ENCODE measurements around the gene AVPI1. TPM values are rescaled to one million over a fixed set of nuclear protein-coding genes. Genes with fewer than 3 reads are reported as not detected.

The AVPI1 gene
- total RNA-seq, 4 donors from 2014 or later, result 34.2 to 136 (median 45.4) TPM

DNA sequence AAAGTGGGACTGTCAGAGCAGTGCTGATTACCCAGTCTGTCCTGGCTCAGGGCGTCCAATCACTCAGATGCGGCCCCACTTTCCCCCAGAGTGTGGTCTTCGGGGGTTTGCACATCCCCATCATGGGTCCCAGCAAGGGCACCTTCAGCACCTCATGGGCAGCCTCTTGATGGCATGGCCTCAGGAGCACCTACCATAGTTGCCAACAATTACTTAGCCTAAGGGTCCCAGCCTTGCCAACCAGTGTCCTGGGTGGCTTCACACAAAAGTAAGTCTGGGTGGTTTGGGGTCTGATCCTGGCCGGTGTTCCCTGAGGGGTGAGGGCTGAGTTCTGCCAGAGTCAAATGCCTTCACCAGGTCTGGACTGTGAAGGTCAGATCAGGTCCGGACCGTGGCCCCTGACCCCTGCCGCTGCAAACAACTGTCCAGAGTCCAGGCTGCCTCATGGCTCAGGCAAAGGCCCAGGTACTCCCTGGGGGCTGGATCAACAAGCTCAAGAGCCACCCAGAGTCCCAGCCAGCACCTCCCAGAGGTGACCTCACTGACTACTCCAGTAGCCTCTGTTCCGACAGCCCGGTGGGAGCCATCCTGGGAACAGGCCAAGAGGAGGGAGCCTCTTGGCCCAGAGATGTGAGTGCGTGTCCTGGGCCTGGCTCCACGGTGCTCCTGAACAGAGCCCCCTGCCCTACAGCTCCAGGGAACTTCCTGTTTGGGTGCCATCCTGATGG lies 20.3 kb upstream of the AVPI1 start:
- no peaks in the 10 kb centered on the region for H3K36me3 ChIP-seq
- peak overlapping the region; percentile 77 to 97 (median 87) for H3K27ac ChIP-seq
- H3K4me1 ChIP-seq, result peaks cover 0 to 54% (median 28%) of the 10 kb centered on the region in 3 donors
- TF ChIP-seq POLR2A (IDR thresholded peaks at IDR 0.05), result no peak
- no peak for TF ChIP-seq EP300 (IDR thresholded peaks at IDR 0.05)
- no peak for TF ChIP-seq POLR2AphosphoS5 (IDR thresholded peaks at IDR 0.05)
- TF ChIP-seq, protein P1, sequence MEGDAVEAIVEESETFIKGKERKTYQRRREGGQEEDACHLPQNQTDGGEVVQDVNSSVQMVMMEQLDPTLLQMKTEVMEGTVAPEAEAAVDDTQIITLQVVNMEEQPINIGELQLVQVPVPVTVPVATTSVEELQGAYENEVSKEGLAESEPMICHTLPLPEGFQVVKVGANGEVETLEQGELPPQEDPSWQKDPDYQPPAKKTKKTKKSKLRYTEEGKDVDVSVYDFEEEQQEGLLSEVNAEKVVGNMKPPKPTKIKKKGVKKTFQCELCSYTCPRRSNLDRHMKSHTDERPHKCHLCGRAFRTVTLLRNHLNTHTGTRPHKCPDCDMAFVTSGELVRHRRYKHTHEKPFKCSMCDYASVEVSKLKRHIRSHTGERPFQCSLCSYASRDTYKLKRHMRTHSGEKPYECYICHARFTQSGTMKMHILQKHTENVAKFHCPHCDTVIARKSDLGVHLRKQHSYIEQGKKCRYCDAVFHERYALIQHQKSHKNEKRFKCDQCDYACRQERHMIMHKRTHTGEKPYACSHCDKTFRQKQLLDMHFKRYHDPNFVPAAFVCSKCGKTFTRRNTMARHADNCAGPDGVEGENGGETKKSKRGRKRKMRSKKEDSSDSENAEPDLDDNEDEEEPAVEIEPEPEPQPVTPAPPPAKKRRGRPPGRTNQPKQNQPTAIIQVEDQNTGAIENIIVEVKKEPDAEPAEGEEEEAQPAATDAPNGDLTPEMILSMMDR (IDR thresholded peaks at IDR 0.05), result no peak
- H3K4me3 ChIP-seq, result no peak overlapping the region
- no peaks in the 10 kb centered on the region for H3K27me3 ChIP-seq
- WGBS, 2 donors (ENCODE audit: low coverage in 1 of 2), result 100% methylated on average over 2 of the region's 11 CpGs
- no peaks in the 10 kb centered on the region for H3K9me3 ChIP-seq
- peak; percentile 25 for ATAC-seq

DNA sequence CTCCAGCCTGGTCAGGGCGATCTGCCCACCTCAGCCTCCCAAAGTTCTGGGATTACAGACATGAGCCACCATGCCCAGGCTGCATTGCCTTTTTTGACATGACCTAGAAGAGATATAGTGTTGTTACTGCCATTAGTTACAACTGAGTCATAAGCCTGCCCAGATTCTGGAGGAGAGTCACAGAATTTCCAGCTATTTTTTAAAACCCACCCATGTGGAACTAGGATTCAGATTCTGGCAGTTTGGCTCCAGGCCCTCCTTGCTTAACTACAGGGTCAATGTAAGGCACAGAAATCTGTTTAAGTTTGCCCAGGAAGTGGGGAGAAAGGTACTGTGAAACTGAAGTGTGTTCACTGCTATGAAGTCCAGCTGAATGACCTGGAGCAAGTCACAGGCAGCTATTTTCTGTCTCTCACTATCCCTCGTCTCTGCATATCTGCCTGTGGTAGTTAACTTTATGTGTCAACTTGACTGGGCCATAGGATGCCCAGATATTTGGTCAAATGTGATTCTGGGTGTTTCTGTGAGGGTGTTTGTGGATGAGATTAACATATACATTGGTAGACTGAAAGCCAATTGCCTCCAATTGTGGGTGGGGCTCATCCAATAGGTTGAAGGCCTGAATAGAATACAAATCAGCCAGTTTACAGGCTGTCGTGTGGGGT lies 18.1 kb upstream of the AVPI1 start:
- 67 to 100% methylated on average over 1 to 2 of the region's 3 CpGs for WGBS, 2 donors (ENCODE audit: low coverage in 1 of 2)
- H3K27me3 ChIP-seq, result no peaks in the 10 kb centered on the region
- H3K36me3 ChIP-seq, result no peaks in the 10 kb centered on the region
- peaks cover 0 to 45% (median 24%) of the 10 kb centered on the region in 3 donors for H3K4me1 ChIP-seq
- no peaks in the 10 kb centered on the region for H3K9me3 ChIP-seq
- no peak overlapping the region for H3K4me3 ChIP-seq
- no peak overlapping the region for H3K27ac ChIP-seq
- no peak for ATAC-seq
- TF ChIP-seq POLR2AphosphoS5 (IDR thresholded peaks at IDR 0.05) (no peak), POLR2A (IDR thresholded peaks at IDR 0.05) (no peak), EP300 (IDR thresholded peaks at IDR 0.05) (no peak)
- TF ChIP-seq, protein P1 (IDR thresholded peaks at IDR 0.05), result no peak

DNA sequence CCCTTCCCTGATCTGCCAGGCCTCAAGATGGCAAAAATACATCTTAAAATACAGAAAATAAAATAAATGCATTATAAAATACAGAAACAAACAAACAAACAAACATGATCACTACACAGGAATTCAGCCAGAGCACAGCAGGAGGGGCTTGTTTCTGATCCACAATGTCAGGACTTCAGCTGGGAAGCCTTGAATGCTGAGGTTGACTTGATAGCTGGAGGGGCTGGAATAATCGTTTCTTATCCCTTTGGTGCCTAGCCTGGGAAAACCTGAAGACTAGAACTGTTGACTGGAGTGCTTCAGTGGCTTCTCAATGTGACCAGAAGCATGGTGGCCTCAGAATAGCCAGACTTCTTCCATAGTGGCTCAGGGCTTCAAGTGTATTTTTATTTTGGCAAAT lies 17.3 kb upstream of the AVPI1 start:
- Histone ChIP-seq H3K27ac (no peak overlapping the region), H3K27me3 (no peaks in the 10 kb centered on the region), H3K4me3 (no peak overlapping the region), H3K9me3 (no peaks in the 10 kb centered on the region), H3K36me3 (no peaks in the 10 kb centered on the region), H3K4me1 (peaks cover 0 to 37% (median 16%) of the 10 kb centered on the region in 3 donors)
- 91 to 100% methylated on average over 1 of the region's 1 CpG for WGBS, 2 donors (ENCODE audit: low coverage in 1 of 2)
- no peak for TF ChIP-seq POLR2A (IDR thresholded peaks at IDR 0.05)
- TF ChIP-seq, protein P1 (IDR thresholded peaks at IDR 0.05), result no peak
- TF ChIP-seq EP300 (IDR thresholded peaks at IDR 0.05), result no peak
- no peak for TF ChIP-seq POLR2AphosphoS5 (IDR thresholded peaks at IDR 0.05)
- no peak for ATAC-seq

DNA sequence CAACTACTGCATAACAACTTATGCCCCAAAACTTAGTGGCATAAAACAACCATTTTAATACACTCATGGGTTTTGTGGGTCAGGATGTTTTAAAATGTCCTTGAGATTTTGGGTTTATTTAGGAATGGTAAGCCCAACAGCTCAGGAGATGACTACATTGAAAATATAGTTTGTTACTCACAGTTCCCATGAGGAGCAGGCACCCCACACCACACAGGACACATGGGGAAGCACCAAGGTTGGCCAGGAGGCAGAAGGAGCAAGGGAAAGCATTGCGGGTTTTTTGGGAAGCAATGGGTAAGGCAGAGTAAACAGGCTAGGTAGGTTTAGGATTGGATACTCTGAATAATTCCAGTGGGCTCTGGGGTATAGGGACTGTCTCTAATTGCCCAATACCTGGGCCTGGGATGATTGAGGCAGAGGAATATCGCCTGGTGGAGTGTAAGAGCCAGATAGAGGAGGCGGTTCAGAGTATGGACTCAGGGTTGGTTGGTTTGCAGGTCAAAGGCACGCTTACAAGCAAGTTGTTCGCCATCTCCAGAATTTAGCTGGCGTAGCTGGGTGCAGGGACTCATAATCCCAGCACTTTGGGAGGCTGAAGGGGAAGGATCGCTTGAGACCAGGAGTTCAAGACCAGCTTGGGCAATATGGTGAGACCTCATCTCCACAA lies 16.5 kb upstream of the AVPI1 start:
- 69 to 87% methylated on average over 6 to 7 of the region's 7 CpGs for WGBS, 2 donors (ENCODE audit: low coverage in 1 of 2)
- H3K4me3 ChIP-seq, result no peak overlapping the region
- H3K27ac ChIP-seq, result no peak overlapping the region
- peaks cover 0 to 29% (median 9%) of the 10 kb centered on the region in 3 donors for H3K4me1 ChIP-seq
- no peaks in the 10 kb centered on the region for H3K36me3 ChIP-seq
- ATAC-seq, result no peak
- TF ChIP-seq POLR2AphosphoS5 (IDR thresholded peaks at IDR 0.05) (no peak), POLR2A (IDR thresholded peaks at IDR 0.05) (no peak), EP300 (IDR thresholded peaks at IDR 0.05) (no peak)
- TF ChIP-seq, protein P1 (IDR thresholded peaks at IDR 0.05), result no peak
- H3K27me3 ChIP-seq, result no peaks in the 10 kb centered on the region
- no peaks in the 10 kb centered on the region for H3K9me3 ChIP-seq

All from gastroesophageal sphincter (tissue), 4 donors.